ENCODE data around the gene ASPN. TPM values are rescaled to one million over a fixed set of nuclear protein-coding genes. Genes with fewer than 3 reads are reported as not detected.
A peak's percentile ranks its signal among the peaks of the same experiment; 100 is the strongest.

The ASPN gene
- total RNA-seq, 1 donor from 2014 or later: 2.9 TPM

GRCh38 chr9:92432350-92432749 lies 50.0 kb downstream of the ASPN start:
- no peak for TF ChIP-seq POLR2A (IDR thresholded peaks at IDR 0.05)
- TF ChIP-seq, protein P1, sequence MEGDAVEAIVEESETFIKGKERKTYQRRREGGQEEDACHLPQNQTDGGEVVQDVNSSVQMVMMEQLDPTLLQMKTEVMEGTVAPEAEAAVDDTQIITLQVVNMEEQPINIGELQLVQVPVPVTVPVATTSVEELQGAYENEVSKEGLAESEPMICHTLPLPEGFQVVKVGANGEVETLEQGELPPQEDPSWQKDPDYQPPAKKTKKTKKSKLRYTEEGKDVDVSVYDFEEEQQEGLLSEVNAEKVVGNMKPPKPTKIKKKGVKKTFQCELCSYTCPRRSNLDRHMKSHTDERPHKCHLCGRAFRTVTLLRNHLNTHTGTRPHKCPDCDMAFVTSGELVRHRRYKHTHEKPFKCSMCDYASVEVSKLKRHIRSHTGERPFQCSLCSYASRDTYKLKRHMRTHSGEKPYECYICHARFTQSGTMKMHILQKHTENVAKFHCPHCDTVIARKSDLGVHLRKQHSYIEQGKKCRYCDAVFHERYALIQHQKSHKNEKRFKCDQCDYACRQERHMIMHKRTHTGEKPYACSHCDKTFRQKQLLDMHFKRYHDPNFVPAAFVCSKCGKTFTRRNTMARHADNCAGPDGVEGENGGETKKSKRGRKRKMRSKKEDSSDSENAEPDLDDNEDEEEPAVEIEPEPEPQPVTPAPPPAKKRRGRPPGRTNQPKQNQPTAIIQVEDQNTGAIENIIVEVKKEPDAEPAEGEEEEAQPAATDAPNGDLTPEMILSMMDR (IDR thresholded peaks at IDR 0.05): no peak
- peak in 1 of 2 donors; percentile 12 for TF ChIP-seq POLR2AphosphoS5 (IDR thresholded peaks at IDR 0.05; ENCODE audit: insufficient read depth in 1 of 2, low read depth in 1 of 2)
- Histone ChIP-seq H3K27ac (peak overlapping the region; percentile 49), H3K9me3 (no peaks in the 10 kb centered on the region), H3K27me3 (no peaks in the 10 kb centered on the region), H3K36me3 (no peaks in the 10 kb centered on the region), H3K4me1 (no peaks in the 10 kb centered on the region), H3K4me3 (peak overlapping the region in 1 of 2 donors; percentile 3)
- no peak for DNase-seq (ENCODE audit: extremely low spot score in 2 of 2)
- intact Hi-C loops (cut with DNase I): loop anchor here (5.0 kb wide), 1 partner anchor 85 kb away; no protein-coding TSS in a partner anchor

- DNase-seq (ENCODE audit: extremely low spot score in 2 of 2): no peak
- intact Hi-C loops (cut with DNase I): loop anchor here (5.0 kb wide), 1 partner anchor 83 kb away; no protein-coding TSS in a partner anchor
These were observed 52.5 kb downstream of the ASPN start for GRCh38 chr9:92429836-92430235.

GRCh38 chr9:92426501-92427145 lies 55.7 kb downstream of the ASPN start:
- Histone ChIP-seq H3K9me3 (no peaks in the 10 kb centered on the region), H3K4me3 (no peak overlapping the region), H3K27me3 (no peaks in the 10 kb centered on the region), H3K27ac (peak overlapping the region; percentile 33), H3K4me1 (peaks cover 16% of the 10 kb centered on the region), H3K36me3 (no peaks in the 10 kb centered on the region)
- no peak for TF ChIP-seq POLR2A (IDR thresholded peaks at IDR 0.05)
- no peak for TF ChIP-seq POLR2AphosphoS5 (IDR thresholded peaks at IDR 0.05; ENCODE audit: insufficient read depth in 1 of 2, low read depth in 1 of 2)
- TF ChIP-seq, protein P1 (IDR thresholded peaks at IDR 0.05): no peak
- intact Hi-C loops (cut with DNase I): no loop called here
- no peak for DNase-seq (ENCODE audit: extremely low spot score in 2 of 2)

More at GRCh38 chr9:92429836-92430235, 52.5 kb downstream of the ASPN start:
- Histone ChIP-seq H3K9me3 (no peaks in the 10 kb centered on the region), H3K4me3 (no peak overlapping the region), H3K27ac (no peak overlapping the region), H3K4me1 (peaks cover 16% of the 10 kb centered on the region), H3K36me3 (no peaks in the 10 kb centered on the region), H3K27me3 (no peaks in the 10 kb centered on the region)
- TF ChIP-seq POLR2A (IDR thresholded peaks at IDR 0.05) (no peak), POLR2AphosphoS5 (IDR thresholded peaks at IDR 0.05; ENCODE audit: insufficient read depth in 1 of 2, low read depth in 1 of 2) (no peak)
- TF ChIP-seq, protein P1 (IDR thresholded peaks at IDR 0.05): no peak

DNA sequence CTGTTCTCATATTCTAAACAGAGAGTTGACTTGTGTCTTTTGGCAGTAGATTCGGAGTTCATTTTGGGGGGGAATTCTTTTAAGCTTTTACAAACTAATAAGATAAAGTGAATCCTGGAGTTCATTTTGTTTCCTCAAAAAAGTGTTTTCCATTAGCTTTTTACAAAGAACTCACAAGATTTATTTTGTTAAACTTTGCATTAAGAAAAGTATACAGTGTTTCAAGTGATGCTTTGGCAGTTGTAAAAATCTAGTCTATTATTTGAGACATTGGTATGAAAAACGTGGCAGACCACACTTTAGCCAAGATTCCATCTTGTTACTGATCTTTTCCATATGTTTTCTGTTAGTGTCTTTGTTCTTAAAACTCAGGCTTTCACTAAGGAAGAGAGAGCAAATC lies 56.8 kb downstream of the ASPN start:
- intact Hi-C loops (cut with DNase I): no loop called here
- no peak for DNase-seq (ENCODE audit: extremely low spot score in 2 of 2)
- H3K9me3 ChIP-seq: no peaks in the 10 kb centered on the region
- peak overlapping the region; percentile 62 for H3K27ac ChIP-seq
- TF ChIP-seq POLR2AphosphoS5 (IDR thresholded peaks at IDR 0.05; ENCODE audit: insufficient read depth in 1 of 2, low read depth in 1 of 2) (no peak), POLR2A (IDR thresholded peaks at IDR 0.05) (no peak)
- TF ChIP-seq, protein P1 (IDR thresholded peaks at IDR 0.05): no peak
- no peaks in the 10 kb centered on the region for H3K27me3 ChIP-seq
- H3K36me3 ChIP-seq: no peaks in the 10 kb centered on the region
- H3K4me3 ChIP-seq: no peak overlapping the region
- H3K4me1 ChIP-seq: peaks cover 16% of the 10 kb centered on the region

DNA sequence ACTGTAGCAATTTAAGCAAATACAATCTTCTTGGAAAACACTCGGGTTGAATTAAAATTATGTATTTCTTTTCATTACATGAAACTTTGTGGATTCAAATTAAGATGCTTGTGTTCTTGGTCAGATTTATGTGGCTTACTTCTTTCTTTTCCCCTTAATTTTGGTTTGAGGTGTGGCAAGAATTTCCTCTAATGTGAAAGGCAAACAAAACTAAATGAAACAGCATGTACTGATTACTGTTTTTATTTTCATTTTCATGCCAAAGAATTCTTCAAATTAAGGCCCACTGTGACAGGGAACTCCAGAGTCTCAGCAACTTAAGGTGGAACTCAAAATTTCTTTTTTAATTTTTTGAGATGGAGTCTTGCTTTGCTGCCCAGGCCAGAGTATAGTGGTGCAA lies 58.0 kb downstream of the ASPN start, which contains the start of gene OMD:
Gene OMD, minus strand, starts transcription at position 132 of the 400 bp plus-strand sequence. CDS start 6,913 bp downstream, outside the sequence.
- Histone ChIP-seq H3K4me3 (peak within 1 kb of the TSS in 1 of 2 donors; percentile 24), H3K9me3 (no peaks in the 10 kb centered on the region), H3K4me1 (peaks cover 16% of the 10 kb centered on the region), H3K36me3 (no peaks in the 10 kb centered on the region), H3K27me3 (no peaks in the 10 kb centered on the region), H3K27ac (peak within 1 kb of the TSS; percentile 62)
- intact Hi-C loops (cut with DNase I): no loop called here
- no peak for TF ChIP-seq POLR2AphosphoS5 (IDR thresholded peaks at IDR 0.05; ENCODE audit: insufficient read depth in 1 of 2, low read depth in 1 of 2)
- TF ChIP-seq, protein P1 (IDR thresholded peaks at IDR 0.05): no peak
- TF ChIP-seq POLR2A (IDR thresholded peaks at IDR 0.05): no peak
- DNase-seq (ENCODE audit: extremely low spot score in 2 of 2): no peak
